ENCODE measurements around the gene SUSD3.
A peak's percentile ranks its signal among the peaks of the same experiment; 100 is the strongest.

The SUSD3 gene

DNA sequence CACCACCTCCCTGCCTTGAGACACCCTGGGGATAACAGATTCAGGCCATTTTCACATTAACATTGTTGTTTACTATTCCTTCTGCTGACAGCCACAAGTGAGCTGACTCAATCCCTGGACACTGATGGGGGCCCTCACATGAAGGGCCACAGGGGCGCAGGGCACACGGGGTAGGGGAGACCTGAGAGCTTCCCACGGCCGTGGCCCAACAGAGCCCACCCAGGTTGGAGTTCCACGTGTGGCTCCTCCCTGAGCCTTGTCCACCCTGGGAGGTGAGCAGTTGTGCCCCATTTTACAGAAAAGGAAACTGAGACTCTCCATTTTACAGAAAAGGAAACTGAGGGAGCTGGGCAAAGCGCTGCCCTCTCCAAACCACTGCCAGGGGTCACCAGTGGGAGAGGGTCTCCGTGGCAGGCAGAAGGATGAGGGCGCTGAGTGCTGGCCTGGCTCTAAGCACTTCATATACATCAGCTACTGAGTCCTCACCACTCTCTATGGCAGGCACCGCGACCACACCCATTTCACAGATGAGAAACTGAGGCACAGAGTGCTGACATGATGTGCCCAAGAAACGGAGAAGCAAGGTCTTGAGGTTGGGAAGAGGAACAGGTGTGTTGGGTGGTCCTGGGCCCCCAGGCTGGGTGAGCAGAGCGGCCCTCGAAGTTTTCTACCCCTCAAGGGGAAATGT is 73.2 kb downstream of the SUSD3 start:
- DNase-seq (ENCODE audit: low read depth), result no peak
- no peak overlapping the region for H3K4me3 ChIP-seq (ENCODE audit: low read depth, low read length)
- TF ChIP-seq, protein P1, sequence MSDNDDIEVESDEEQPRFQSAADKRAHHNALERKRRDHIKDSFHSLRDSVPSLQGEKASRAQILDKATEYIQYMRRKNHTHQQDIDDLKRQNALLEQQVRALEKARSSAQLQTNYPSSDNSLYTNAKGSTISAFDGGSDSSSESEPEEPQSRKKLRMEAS (IDR thresholded peaks at IDR 0.05; ENCODE audit: low read depth, low read length), result no peak
- TF ChIP-seq, protein P2, sequence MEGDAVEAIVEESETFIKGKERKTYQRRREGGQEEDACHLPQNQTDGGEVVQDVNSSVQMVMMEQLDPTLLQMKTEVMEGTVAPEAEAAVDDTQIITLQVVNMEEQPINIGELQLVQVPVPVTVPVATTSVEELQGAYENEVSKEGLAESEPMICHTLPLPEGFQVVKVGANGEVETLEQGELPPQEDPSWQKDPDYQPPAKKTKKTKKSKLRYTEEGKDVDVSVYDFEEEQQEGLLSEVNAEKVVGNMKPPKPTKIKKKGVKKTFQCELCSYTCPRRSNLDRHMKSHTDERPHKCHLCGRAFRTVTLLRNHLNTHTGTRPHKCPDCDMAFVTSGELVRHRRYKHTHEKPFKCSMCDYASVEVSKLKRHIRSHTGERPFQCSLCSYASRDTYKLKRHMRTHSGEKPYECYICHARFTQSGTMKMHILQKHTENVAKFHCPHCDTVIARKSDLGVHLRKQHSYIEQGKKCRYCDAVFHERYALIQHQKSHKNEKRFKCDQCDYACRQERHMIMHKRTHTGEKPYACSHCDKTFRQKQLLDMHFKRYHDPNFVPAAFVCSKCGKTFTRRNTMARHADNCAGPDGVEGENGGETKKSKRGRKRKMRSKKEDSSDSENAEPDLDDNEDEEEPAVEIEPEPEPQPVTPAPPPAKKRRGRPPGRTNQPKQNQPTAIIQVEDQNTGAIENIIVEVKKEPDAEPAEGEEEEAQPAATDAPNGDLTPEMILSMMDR (IDR thresholded peaks at IDR 0.05; ENCODE audit: low read depth, low read length), result no peak
- TF ChIP-seq MYC (IDR thresholded peaks at IDR 0.05; ENCODE audit: low read depth, low read length) (no peak), POLR2A (IDR thresholded peaks at IDR 0.05; ENCODE audit: extremely low read depth, insufficient read length) (no peak)

DNA sequence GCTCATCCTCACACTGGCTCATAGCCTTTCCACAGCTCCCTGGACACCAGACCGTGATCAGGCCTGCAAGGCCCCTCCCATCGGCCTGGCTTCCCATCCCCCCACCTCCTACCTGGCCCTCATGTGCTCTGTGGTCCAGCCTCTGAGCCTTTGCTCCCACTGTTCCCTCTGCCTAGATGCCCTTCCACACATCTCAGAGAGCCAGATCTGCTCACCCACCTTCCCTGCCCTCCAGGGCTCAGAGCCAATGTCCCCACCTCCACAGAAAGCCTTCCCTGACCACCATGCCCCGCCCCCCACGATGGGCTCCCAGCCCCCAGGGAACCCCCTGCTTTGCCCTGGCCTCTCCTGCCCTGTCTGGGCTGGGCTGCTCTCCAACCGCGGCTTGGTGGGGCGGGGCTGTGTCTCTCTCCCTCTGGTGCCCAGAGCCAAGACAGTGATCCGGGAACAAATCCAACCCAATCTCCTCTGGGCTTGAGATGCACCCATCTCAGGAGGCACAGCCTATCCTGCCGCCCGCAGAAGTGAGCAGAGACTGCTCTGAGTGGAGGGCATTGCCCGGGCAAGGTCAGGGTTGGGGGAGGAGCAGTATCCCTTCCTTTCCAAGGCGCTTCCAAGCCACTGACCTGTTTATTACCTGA is 73.9 kb downstream of the SUSD3 start:
- DNase-seq (ENCODE audit: low read depth), result no peak
- no peak overlapping the region for H3K4me3 ChIP-seq (ENCODE audit: low read depth, low read length)
- TF ChIP-seq MYC (IDR thresholded peaks at IDR 0.05; ENCODE audit: low read depth, low read length), result no peak
- TF ChIP-seq, protein P2 (IDR thresholded peaks at IDR 0.05; ENCODE audit: low read depth, low read length), result no peak
- TF ChIP-seq, protein P1 (IDR thresholded peaks at IDR 0.05; ENCODE audit: low read depth, low read length), result no peak
- TF ChIP-seq POLR2A (IDR thresholded peaks at IDR 0.05; ENCODE audit: extremely low read depth, insufficient read length), result no peak

- TF ChIP-seq MYC (IDR thresholded peaks at IDR 0.05; ENCODE audit: low read depth, low read length), result no peak; the same call in 1 of the 2 replicates
- no peak for DNase-seq (ENCODE audit: low read depth)
- peak overlapping the region; percentile 56 for H3K4me3 ChIP-seq (ENCODE audit: low read depth, low read length)
Observed at GRCh38 chr9:93132946-93133680, 74.6 kb downstream of the SUSD3 start.

DNA sequence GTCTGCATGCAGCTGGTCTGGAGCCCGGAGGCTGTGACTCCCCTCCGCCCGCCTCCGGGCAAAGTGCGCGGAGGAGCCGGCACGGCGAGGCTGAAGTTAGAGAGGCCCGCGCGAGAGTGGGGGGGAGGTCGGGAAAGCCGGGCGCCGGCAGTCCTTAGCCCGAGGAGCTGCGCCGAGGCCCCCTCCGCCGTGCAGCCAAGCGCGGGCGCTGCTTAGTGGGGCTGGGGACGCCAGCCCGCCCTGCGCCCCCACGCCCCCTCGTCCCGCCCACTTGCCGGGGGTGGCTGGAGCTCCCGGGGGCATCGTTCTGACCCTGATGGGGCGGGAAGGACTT is 75.1 kb downstream of the SUSD3 start:
- TF ChIP-seq, protein P2 (IDR thresholded peaks at IDR 0.05; ENCODE audit: low read depth, low read length), result no peak
- TF ChIP-seq POLR2A (IDR thresholded peaks at IDR 0.05; ENCODE audit: extremely low read depth, insufficient read length) (no peak), MYC (IDR thresholded peaks at IDR 0.05; ENCODE audit: low read depth, low read length) (peak; percentile 67; the same call in 1 of the 2 replicates)
- TF ChIP-seq, protein P1 (IDR thresholded peaks at IDR 0.05; ENCODE audit: low read depth, low read length), result peak; percentile 65; the same call in 1 of the 2 replicates
- DNase-seq (ENCODE audit: low read depth), result peak; percentile 84
- peak overlapping the region; percentile 56 for H3K4me3 ChIP-seq (ENCODE audit: low read depth, low read length)

DNA sequence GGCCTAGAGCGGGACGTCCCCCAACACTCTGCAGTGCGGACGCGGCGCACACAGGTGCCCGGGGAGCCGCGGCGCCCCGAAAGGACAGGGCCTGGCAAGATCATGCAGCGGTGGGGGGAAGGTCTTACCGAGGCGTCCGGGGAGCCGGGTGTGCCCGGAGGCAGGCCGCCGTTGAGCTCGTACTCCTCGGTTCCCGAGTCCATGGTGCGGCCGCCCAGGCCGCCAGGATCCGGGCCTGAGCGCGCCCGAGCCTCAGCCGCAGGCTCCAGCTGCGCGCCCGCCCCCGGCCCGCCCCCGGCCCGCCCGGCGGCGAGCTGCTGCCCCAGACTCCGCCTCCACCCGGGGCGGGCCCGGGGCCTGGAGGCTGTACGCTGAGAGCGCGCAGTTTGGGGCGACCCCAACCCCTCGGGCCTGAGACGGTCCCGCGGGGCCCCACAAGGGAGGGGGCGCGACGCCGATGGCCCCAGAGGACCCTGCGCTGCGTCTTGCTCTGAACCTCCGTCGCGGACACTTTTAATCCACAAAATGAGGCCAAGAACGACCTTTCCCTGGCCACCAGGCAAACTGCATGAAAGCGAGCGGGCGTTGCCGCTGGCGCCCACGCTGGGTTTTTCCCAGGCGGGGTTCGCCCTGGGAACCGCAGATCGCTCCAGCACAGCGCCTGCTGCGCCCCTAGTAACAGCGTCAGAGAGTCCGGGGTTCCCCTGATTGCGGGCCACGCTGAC is 75.7 kb downstream of the SUSD3 start, which contains the start of gene NINJ1:
TSS of gene NINJ1 (minus strand) at position 237 of the 725 bp plus-strand sequence. CDS start at position 203, 34 bp downstream.
- H3K4me3 ChIP-seq (ENCODE audit: low read depth, low read length), result peak within 1 kb of the TSS; percentile 56
- DNase-seq (ENCODE audit: low read depth), result peak; percentile 77
- TF ChIP-seq, protein P1 (IDR thresholded peaks at IDR 0.05; ENCODE audit: low read depth, low read length), result no peak
- TF ChIP-seq POLR2A (IDR thresholded peaks at IDR 0.05; ENCODE audit: extremely low read depth, insufficient read length) (peak; percentile 47), MYC (IDR thresholded peaks at IDR 0.05; ENCODE audit: low read depth, low read length) (no peak; the same call in 1 of the 2 replicates)
- TF ChIP-seq, protein P2 (IDR thresholded peaks at IDR 0.05; ENCODE audit: low read depth, low read length), result no peak

All from NB4 (cell line).